Activated CD4-positive, alpha-beta T cell treated with anti-CD3 and anti-CD28 coated beads for 36 hours (primary cell): Measurements from ENCODE around the gene SLC29A4. TPM values are rescaled to one million over a fixed set of nuclear protein-coding genes. Genes with fewer than 3 reads are reported as not detected.

ENCODE experiments used
- ATAC-seq: fragments of 200-7000 bp; cut with Tn5 transposase; one replicate; pipeline ENCODE4 v1.10.0; 2021; ENCODE audit warnings: mild to moderate bottlenecking, moderate library complexity
- CTCF ChIA-PET: fragments of 350-600 bp; sonication (Branson Sonifier 250); formaldehyde crosslinking; loops from one replicate; lab custom pipeline; 2021; ENCODE audit warnings: antibody characterized with exemption; lab: Charles Lee
- POLR2A ChIA-PET: fragments of 350-600 bp; sonication (Branson Sonifier 250); formaldehyde crosslinking; loops from one replicate; lab custom pipeline; 2021; ENCODE audit warnings: antibody characterized with exemption, inconsistent platforms; lab: Charles Lee
- DNase-seq: peaks from one replicate; pipeline ENCODE4 v3.0.0-alpha.2; 2020
- H3K27ac Mint-ChIP-seq: one replicate; pipeline ENCODE4 v1.8.0; 2021; ENCODE audit warnings: mixed read lengths
- H3K27me3 Mint-ChIP-seq: one replicate; pipeline ENCODE4 v1.8.0; 2021; ENCODE audit warnings: mixed read lengths
- H3K36me3 Mint-ChIP-seq: one replicate; pipeline ENCODE4 v1.8.0; 2021; ENCODE audit warnings: low read depth, mixed read lengths
- H3K4me1 Mint-ChIP-seq: one replicate; pipeline ENCODE4 v1.8.0; 2021; ENCODE audit warnings: mixed read lengths
- H3K4me3 Mint-ChIP-seq: one replicate; pipeline ENCODE4 v1.8.0; 2021; ENCODE audit warnings: mild to moderate bottlenecking, moderate library complexity, mixed read lengths
- H3K9me3 Mint-ChIP-seq: one replicate; pipeline ENCODE4 v1.8.0; 2021; ENCODE audit warnings: low read depth, mixed read lengths
- intact Hi-C, 2 experiments: fragments of 100-400 bp; cut with DNase I in 1 of 2; cut with micrococcal nuclease in 1 of 2; formaldehyde crosslinking; loops; one replicate each; pipeline versions ENCODE4 v1.14.2 to v1.15.1; 2022 to 2024; cut with DNase I, micrococcal nuclease
- total RNA-seq, 2 experiments: library from RNA; stranded (reverse); gene quantifications; one replicate each; pipeline ENCODE4 v1.2.3, GENCODE V29; 2021

SLC29A4 gene
- total RNA-seq, 2 experiments from 2014 or later: 1.0 to 1.7 TPM

- H3K27ac Mint-ChIP-seq: no peak overlapping the region
- DNase-seq (no peak), ATAC-seq (no peak)
- no peaks in the 10 kb centered on the region for H3K27me3 Mint-ChIP-seq
- ChIA-PET CTCF (interaction anchor here (0.6 kb wide), 1 partner anchor 357 kb away, joined by 3 read pairs; no protein-coding TSS in a partner anchor), POLR2A (no interaction called here)
- H3K4me3 Mint-ChIP-seq: no peak overlapping the region
- peaks cover 8% of the 10 kb centered on the region for H3K4me1 Mint-ChIP-seq
- H3K36me3 Mint-ChIP-seq: peaks cover 35% of the 10 kb centered on the region
- intact Hi-C loops: no loop called here
- no peaks in the 10 kb centered on the region for H3K9me3 Mint-ChIP-seq
Observed at GRCh38 chr7:5351507-5352265, 68.9 kb downstream of the SLC29A4 start.

DNA sequence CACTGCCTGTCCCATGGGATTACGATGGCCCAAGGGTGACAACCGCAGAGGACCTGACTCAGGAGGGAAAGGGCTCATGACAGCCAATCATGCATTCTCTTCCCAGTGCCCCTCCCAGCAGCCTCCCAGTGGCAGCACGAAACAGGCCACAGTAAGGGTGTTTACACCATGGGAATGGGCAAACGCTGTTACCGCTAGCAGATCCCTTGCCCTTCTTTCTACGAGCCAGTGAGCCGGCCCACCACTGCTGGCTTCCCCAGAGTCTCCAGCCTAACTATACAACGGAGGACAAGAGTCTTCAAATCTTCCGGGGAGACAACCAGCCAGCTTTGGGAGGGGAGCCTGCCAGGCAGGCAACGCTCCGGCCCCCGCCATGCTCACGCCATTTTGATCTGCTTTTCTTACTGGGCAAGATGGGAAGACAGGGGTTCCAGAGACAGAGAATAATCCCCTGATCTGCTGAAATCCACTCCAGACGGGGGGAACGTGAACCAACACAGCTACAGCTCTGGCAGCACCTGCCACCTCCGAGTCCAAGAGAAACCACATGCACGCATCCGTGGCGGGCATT is 69.8 kb downstream of the SLC29A4 start:
- CTCF ChIA-PET: interaction anchor here (1.7 kb wide), 1 partner anchor 13 kb away, joined by 6 read pairs; no protein-coding TSS in a partner anchor

DNA sequence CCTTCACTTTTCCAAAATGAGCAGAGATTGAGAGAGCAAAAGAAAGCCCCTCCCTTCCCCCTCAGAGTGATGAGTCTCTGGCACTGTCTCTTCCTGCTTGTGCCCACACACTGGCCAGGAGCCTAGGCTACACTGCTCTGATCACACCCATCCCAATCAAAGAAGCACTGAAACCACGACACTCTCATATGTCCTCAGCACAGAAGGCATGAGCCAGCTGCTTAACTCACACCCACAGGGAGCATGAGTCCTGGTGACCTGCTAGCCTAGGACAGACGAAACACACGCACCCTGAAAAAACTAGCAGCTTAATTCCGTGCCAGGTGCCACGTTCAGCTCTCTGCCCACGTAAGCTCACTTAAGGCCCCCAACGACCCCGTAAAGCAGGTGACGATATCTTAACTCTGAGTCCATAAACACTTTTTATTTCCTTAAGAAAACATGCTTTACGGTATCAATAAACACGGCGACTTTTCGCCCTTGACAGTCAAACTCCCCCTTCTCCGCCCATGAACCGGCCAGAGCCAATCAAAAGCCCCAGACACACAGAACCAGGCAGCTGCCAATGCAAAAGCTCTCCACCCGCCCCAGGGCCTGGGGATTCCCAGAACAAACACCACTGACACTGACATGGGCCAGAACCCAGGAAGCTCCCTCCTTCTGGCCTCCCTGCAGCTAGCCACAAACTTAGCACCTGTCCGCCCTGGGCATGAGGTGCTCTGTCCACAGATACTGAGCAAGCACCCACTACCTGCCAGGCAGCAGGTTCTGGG is 71.9 kb downstream of the SLC29A4 start:
- H3K9me3 Mint-ChIP-seq: no peaks in the 10 kb centered on the region
- peaks cover 54% of the 10 kb centered on the region for H3K36me3 Mint-ChIP-seq
- no peaks in the 10 kb centered on the region for H3K27me3 Mint-ChIP-seq
- no peak overlapping the region for H3K27ac Mint-ChIP-seq
- no peak overlapping the region for H3K4me3 Mint-ChIP-seq
- POLR2A ChIA-PET: interaction anchor here (1.1 kb wide), 1 partner anchor 18 kb away, joined by 3 read pairs; no protein-coding TSS in a partner anchor
- no peak for ATAC-seq
- peaks cover 8% of the 10 kb centered on the region for H3K4me1 Mint-ChIP-seq
- intact Hi-C loops: no loop called here
- no peak for DNase-seq
- CTCF ChIA-PET: interaction anchor here (0.7 to 1.2 kb wide), 4 partner anchors 11 to 525 kb away, joined by 3 to 5 read pairs (median 4); no protein-coding TSS in a partner anchor

More for the DNA sequence above, 69.8 kb downstream of the SLC29A4 start:
- ATAC-seq (no peak), DNase-seq (no peak)
- H3K9me3 Mint-ChIP-seq: no peaks in the 10 kb centered on the region
- POLR2A ChIA-PET: no interaction called here
- intact Hi-C loops: no loop called here
- no peak overlapping the region for H3K4me3 Mint-ChIP-seq
- peaks cover 8% of the 10 kb centered on the region for H3K4me1 Mint-ChIP-seq
- H3K27me3 Mint-ChIP-seq: no peaks in the 10 kb centered on the region
- H3K36me3 Mint-ChIP-seq: peaks cover 39% of the 10 kb centered on the region
- no peak overlapping the region for H3K27ac Mint-ChIP-seq

Other genes with a start within 250 kb of the SLC29A4 start
- 10 to 100 TPM; 12.4 to 12.7 TPM for gene RBAK, start 237.1 kb upstream of the SLC29A4 start, total RNA-seq
- 10 to 100 TPM; 44.5 to 45.1 TPM for gene WIPI2, start 92.7 kb upstream of the SLC29A4 start, total RNA-seq
- 10 to 100 TPM; 39.4 to 48.6 TPM for gene TNRC18, start 140.9 kb downstream of the SLC29A4 start, total RNA-seq
- 1 to 10 TPM; 8.5 to 9.1 TPM for gene FBXL18, start 230.9 kb downstream of the SLC29A4 start, total RNA-seq
- over 10,000 TPM in 1 of 2 experiments, 1,000 to 10,000 TPM in 1; 9,205 to 11,516 TPM for gene ACTB, start 247.7 kb downstream of the SLC29A4 start, total RNA-seq